ENCODE measurements around the gene RAB27B.
"Not testable (repeated sequence)": the region's sequence is repeated elsewhere in the genome, so short reads cannot be mapped to it uniquely, and the experiment has no call there.

The RAB27B gene

GRCh38 chr18:54820785-54821275 is 7.4 kb upstream of the RAB27B start:
- not testable (repeated sequence) for DNase-seq (ENCODE audit: low spot score)

- DNase-seq (ENCODE audit: low spot score): peak; percentile 15
These were observed 5.1 kb upstream of the RAB27B start for GRCh38 chr18:54822872-54823845.

- no peak for DNase-seq (ENCODE audit: low spot score)
These were observed 3.5 kb upstream of the RAB27B start for GRCh38 chr18:54824761-54825160.

GRCh38 chr18:54825601-54826344 is 2.5 kb upstream of the RAB27B start:
- no peak for DNase-seq (ENCODE audit: low spot score)

- DNase-seq (ENCODE audit: low spot score): no peak
These were observed 709 bp downstream of the RAB27B start for GRCh38 chr18:54828986-54829385.

GRCh38 chr18:54829856-54830255 is 1.6 kb downstream of the RAB27B start:
- DNase-seq (ENCODE audit: low spot score): no peak

GRCh38 chr18:54830260-54830659 is 2.0 kb downstream of the RAB27B start:
- no peak for DNase-seq (ENCODE audit: low spot score)

- DNase-seq (ENCODE audit: low spot score): no peak
These were observed 2.6 kb downstream of the RAB27B start for GRCh38 chr18:54830866-54831265.

- DNase-seq (ENCODE audit: low spot score): no peak
These were observed 7.7 kb downstream of the RAB27B start for GRCh38 chr18:54835944-54836343.

GRCh38 chr18:54843314-54843713 is 15.0 kb downstream of the RAB27B start:
- no peak for DNase-seq (ENCODE audit: low spot score)

- DNase-seq (ENCODE audit: low spot score): peak; percentile 15
These were observed 17.5 kb downstream of the RAB27B start for GRCh38 chr18:54845787-54846186.

GRCh38 chr18:54848121-54848520 is 19.8 kb downstream of the RAB27B start:
- DNase-seq (ENCODE audit: low spot score): no peak

GRCh38 chr18:54849683-54850082 is 21.4 kb downstream of the RAB27B start:
- no peak for DNase-seq (ENCODE audit: low spot score)

- DNase-seq (ENCODE audit: low spot score): no peak
These were observed 22.3 kb downstream of the RAB27B start for GRCh38 chr18:54850598-54850997.

- no peak for DNase-seq (ENCODE audit: low spot score)
These were observed 24.8 kb downstream of the RAB27B start for GRCh38 chr18:54852780-54853675.

GRCh38 chr18:54855050-54855449 is 26.8 kb downstream of the RAB27B start:
- DNase-seq (ENCODE audit: low spot score): not testable (repeated sequence)

GRCh38 chr18:54856105-54856646 is 27.9 kb downstream of the RAB27B start:
- no peak for DNase-seq (ENCODE audit: low spot score)

- no peak for DNase-seq (ENCODE audit: low spot score)
These were observed 29.2 kb downstream of the RAB27B start for GRCh38 chr18:54857499-54857898.

GRCh38 chr18:54859667-54860421 is 31.6 kb downstream of the RAB27B start:
- DNase-seq (ENCODE audit: low spot score): no peak

- DNase-seq (ENCODE audit: low spot score): no peak
These were observed 32.7 kb downstream of the RAB27B start for GRCh38 chr18:54860941-54861340.

- no peak for DNase-seq (ENCODE audit: low spot score)
These were observed 38.9 kb downstream of the RAB27B start for GRCh38 chr18:54867131-54867530.

Measured in AG08396 (cell line).